Measurements from ENCODE around the gene GCNT3. TPM values are rescaled to one million over a fixed set of nuclear protein-coding genes. Genes with fewer than 3 reads are reported as not detected.
A peak's percentile ranks its signal among the peaks of the same experiment; 100 is the strongest.

GCNT3 gene, protein sequence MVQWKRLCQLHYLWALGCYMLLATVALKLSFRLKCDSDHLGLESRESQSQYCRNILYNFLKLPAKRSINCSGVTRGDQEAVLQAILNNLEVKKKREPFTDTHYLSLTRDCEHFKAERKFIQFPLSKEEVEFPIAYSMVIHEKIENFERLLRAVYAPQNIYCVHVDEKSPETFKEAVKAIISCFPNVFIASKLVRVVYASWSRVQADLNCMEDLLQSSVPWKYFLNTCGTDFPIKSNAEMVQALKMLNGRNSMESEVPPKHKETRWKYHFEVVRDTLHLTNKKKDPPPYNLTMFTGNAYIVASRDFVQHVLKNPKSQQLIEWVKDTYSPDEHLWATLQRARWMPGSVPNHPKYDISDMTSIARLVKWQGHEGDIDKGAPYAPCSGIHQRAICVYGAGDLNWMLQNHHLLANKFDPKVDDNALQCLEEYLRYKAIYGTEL
- total RNA-seq, result 0.72 and 1.2 TPM in 2 replicates

DNA sequence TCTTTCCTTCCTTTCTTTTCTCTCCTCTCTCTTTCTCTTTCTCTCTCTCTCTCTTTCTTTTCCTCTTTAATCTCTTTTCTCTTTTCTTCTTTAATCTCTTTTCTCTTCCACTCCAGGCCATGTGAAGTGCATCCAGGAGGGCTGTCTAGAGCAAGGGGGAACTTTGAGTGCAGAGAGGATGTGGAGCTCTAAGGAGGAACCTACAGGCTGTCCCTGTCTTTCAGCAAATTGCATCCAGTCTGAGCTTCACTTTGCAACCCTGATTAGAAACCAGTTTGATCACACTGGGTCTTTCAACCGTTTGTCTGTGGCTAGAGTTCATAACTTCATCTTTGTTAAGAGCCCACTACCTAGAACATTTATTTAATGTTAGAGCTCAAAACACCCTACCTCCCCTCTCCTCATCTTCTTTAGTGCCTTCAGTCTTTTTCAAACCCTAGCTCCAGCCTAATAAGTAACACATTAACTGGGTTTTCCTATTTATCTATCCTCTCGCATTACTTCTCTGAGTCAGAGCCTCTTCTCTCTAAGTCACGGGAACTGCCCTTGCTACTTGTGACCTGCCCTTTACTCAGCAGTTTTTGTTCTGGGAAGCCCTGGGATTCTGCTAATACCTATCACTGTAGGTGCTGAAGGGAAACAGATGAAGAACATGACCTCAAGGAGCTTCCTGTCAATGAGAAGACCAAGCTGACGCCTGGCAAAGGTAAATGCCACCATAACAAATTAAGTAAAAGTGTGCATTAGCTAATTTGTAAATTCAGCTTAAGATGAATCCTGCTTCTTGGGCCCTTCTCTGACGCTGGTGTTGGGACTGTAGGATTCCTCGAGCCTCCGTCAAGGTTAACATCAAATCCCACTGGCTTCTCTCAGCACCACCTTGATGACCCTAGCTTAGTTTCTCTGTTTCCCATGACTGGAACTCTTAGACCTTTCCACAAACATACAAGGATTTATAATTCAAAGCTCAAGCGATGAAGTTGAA, at the start of gene GCNT3:
Gene GCNT3, plus strand, starts transcription at position 508 of the 985 bp plus-strand sequence. CDS start 6,456 bp downstream, outside the sequence.
- Histone ChIP-seq H3K79me2 (ENCODE audit: insufficient read depth, low read length) (no peaks in the 10 kb centered on the region), H4K20me1 (ENCODE audit: insufficient read depth, low read length) (no peaks in the 10 kb centered on the region), H3K36me3 (ENCODE audit: insufficient read depth, low read length) (no peaks in the 10 kb centered on the region), H3K9me3 (ENCODE audit: low read depth, low read length) (no peaks in the 10 kb centered on the region), H3K4me2 (ENCODE audit: insufficient read depth, low read length) (no peak within 1 kb of the TSS), H3K4me1 (ENCODE audit: insufficient read depth, low read length) (no peaks in the 10 kb centered on the region), H3K27me3 (ENCODE audit: insufficient read depth, low read length) (peaks cover 8% of the 10 kb centered on the region), H2AFZ (ENCODE audit: low read length) (no peak within 1 kb of the TSS), H3K4me3 (ENCODE audit: insufficient read depth, low read length) (no peak within 1 kb of the TSS), H3K27ac (ENCODE audit: low read depth, low read length) (no peak within 1 kb of the TSS)
- DNase-seq (ENCODE audit: insufficient read length, low spot score, missing footprints), result peak; percentile 96
- TF ChIP-seq, protein P1, sequence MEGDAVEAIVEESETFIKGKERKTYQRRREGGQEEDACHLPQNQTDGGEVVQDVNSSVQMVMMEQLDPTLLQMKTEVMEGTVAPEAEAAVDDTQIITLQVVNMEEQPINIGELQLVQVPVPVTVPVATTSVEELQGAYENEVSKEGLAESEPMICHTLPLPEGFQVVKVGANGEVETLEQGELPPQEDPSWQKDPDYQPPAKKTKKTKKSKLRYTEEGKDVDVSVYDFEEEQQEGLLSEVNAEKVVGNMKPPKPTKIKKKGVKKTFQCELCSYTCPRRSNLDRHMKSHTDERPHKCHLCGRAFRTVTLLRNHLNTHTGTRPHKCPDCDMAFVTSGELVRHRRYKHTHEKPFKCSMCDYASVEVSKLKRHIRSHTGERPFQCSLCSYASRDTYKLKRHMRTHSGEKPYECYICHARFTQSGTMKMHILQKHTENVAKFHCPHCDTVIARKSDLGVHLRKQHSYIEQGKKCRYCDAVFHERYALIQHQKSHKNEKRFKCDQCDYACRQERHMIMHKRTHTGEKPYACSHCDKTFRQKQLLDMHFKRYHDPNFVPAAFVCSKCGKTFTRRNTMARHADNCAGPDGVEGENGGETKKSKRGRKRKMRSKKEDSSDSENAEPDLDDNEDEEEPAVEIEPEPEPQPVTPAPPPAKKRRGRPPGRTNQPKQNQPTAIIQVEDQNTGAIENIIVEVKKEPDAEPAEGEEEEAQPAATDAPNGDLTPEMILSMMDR (IDR thresholded peaks at IDR 0.05; ENCODE audit: extremely low read depth, low read depth, low read length), result no peak

DNA sequence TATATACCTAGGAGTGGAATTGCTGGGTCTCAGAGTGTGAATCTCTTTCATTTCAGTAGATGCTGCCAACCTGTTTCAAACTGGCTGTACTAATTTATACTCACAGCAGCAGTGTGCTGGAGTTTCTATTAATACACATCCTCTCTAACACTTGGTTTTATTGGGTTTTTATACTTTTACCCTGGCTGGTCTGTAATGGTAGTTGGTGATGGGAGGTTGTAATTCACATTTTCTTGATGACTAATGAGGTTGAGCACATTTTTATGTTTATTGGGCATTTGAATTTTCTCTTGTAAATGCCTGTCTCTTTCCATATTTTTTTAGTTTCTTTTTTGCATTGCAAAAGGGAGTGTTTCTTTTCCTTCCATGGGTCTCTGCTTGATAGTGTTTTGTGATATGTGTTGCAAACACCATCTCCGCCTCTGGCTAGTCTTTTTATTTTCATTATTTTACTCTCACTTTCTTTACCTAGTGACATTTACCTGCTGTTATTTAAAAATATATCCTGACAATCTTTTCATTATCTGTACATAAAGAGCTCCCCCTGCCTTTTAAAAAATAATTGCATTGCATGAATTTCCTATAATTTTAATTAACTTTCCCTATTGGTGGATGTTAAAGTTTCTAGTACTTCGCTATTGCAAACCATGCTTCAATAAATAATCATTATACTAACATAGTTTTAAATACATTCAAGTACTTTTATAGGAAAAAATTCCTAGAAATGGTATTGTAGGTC, 49.0 kb upstream of the GCNT3 start:
- Histone ChIP-seq H3K79me2 (ENCODE audit: insufficient read depth, low read length) (no peaks in the 10 kb centered on the region), H3K27ac (ENCODE audit: low read depth, low read length) (no peak overlapping the region), H3K27me3 (ENCODE audit: insufficient read depth, low read length) (no peaks in the 10 kb centered on the region), H3K4me1 (ENCODE audit: insufficient read depth, low read length) (peaks cover 3% of the 10 kb centered on the region), H3K36me3 (ENCODE audit: insufficient read depth, low read length) (no peaks in the 10 kb centered on the region), H3K4me2 (ENCODE audit: insufficient read depth, low read length) (peak overlapping the region; percentile 27), H3K4me3 (ENCODE audit: insufficient read depth, low read length) (no peak overlapping the region), H3K9me3 (ENCODE audit: low read depth, low read length) (no peaks in the 10 kb centered on the region), H2AFZ (ENCODE audit: low read length) (peak overlapping the region; percentile 6), H4K20me1 (ENCODE audit: insufficient read depth, low read length) (no peaks in the 10 kb centered on the region)
- TF ChIP-seq, protein P1 (IDR thresholded peaks at IDR 0.05; ENCODE audit: extremely low read depth, low read depth, low read length), result peak; percentile 39
- DNase-seq (ENCODE audit: insufficient read length, low spot score, missing footprints), result no peak

DNA sequence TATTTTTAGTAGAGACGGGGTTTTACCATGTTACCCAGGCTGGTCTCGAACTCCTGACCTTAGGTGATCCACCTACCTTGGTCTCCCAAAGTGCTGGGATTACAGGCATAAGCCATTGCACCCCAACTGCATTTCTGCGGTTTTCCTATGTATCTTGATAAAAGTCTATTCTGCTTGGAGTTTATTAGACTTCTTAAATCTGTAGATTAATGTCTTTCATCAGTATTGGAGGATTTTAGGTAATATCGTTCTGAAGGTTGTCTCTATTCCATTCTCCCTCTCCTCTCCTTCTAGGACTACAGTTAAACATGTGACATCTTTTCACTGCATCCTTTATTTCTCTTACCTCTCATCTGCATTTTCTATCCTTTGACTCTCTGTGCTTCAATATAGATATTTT, 46.3 kb upstream of the GCNT3 start:
- Histone ChIP-seq H3K27ac (ENCODE audit: low read depth, low read length) (no peak overlapping the region), H3K4me1 (ENCODE audit: insufficient read depth, low read length) (peaks cover 4% of the 10 kb centered on the region), H3K79me2 (ENCODE audit: insufficient read depth, low read length) (no peaks in the 10 kb centered on the region), H3K4me3 (ENCODE audit: insufficient read depth, low read length) (no peak overlapping the region), H3K27me3 (ENCODE audit: insufficient read depth, low read length) (no peaks in the 10 kb centered on the region), H3K4me2 (ENCODE audit: insufficient read depth, low read length) (no peak overlapping the region), H3K9me3 (ENCODE audit: low read depth, low read length) (no peaks in the 10 kb centered on the region), H3K36me3 (ENCODE audit: insufficient read depth, low read length) (no peaks in the 10 kb centered on the region), H2AFZ (ENCODE audit: low read length) (no peak overlapping the region), H4K20me1 (ENCODE audit: insufficient read depth, low read length) (no peaks in the 10 kb centered on the region)
- no peak for DNase-seq (ENCODE audit: insufficient read length, low spot score, missing footprints)
- TF ChIP-seq, protein P1 (IDR thresholded peaks at IDR 0.05; ENCODE audit: extremely low read depth, low read depth, low read length), result no peak
